OCI-LY1 (cell line): ENCODE measurements around the gene TACSTD2.
"Not testable (repeated sequence)": the region's sequence is repeated elsewhere in the genome, so short reads cannot be mapped to it uniquely, and the experiment has no call there.

Source experiments
- H2AFZ ChIP-seq: fragments of 200-600 bp; sonication (generic), shearing (Covaris generic); 2 replicates; pipeline ENCODE4 v1.6.0; 2014; ENCODE audit warnings: antibody characterized with exemption, mild to moderate bottlenecking, low read length
- H3F3A ChIP-seq: fragments of 200-600 bp; sonication (generic), shearing (Covaris generic); 2 replicates; pipeline ENCODE4 v1.6.0; 2014; ENCODE audit warnings: mild to moderate bottlenecking, antibody characterized with exemption, low read length, moderate library complexity; ENCODE audit not compliant: insufficient read depth
- H3K27ac ChIP-seq: fragments of 200-600 bp; sonication (generic); 2 replicates; pipeline ENCODE4 v1.5.1; 2014; ENCODE audit warnings: low read length, mixed run types, mild to moderate bottlenecking, low read depth; ENCODE audit not compliant: poor library complexity, severe bottlenecking
- H3K27me3 ChIP-seq: fragments of 200-600 bp; sonication (generic); 2 replicates; pipeline ENCODE4 v1.6.0; 2014; ENCODE audit warnings: antibody characterized with exemption, mild to moderate bottlenecking, low read length, moderate library complexity; ENCODE audit not compliant: insufficient read depth
- H3K36me3 ChIP-seq: fragments of 200-600 bp; sonication (generic); 2 replicates; pipeline ENCODE4 v1.6.1; 2014; ENCODE audit warnings: mild to moderate bottlenecking, antibody characterized with exemption, low read length, moderate library complexity, mixed read lengths; ENCODE audit not compliant: insufficient read depth
- H3K4me1 ChIP-seq: fragments of 200-600 bp; sonication (generic); 2 replicates; pipeline ENCODE4 v1.5.1; 2014; ENCODE audit warnings: mild to moderate bottlenecking, low read length, moderate library complexity; ENCODE audit not compliant: insufficient read depth, severe bottlenecking
- H3K4me2 ChIP-seq: fragments of 200-600 bp; sonication (generic), shearing (Covaris generic); 2 replicates; pipeline ENCODE4 v1.6.1; 2014; ENCODE audit warnings: low read length
- H3K4me3 ChIP-seq: fragments of 200-600 bp; sonication (generic); 2 replicates; pipeline ENCODE4 v1.5.1; 2014; ENCODE audit warnings: low read length, low read depth, mild to moderate bottlenecking, mixed read lengths; ENCODE audit not compliant: poor library complexity, severe bottlenecking
- H3K79me2 ChIP-seq: fragments of 200-600 bp; shearing (Covaris generic); 2 replicates; pipeline ENCODE4 v1.6.1; 2016; ENCODE audit warnings: mixed run types, low read length, mixed read lengths; ENCODE audit not compliant: insufficient read depth
- H3K9ac ChIP-seq: fragments of 200-600 bp; sonication (generic), shearing (Covaris generic); 2 replicates; pipeline ENCODE4 v1.6.1; 2014; ENCODE audit warnings: mild to moderate bottlenecking, low read length, mixed read lengths
- H3K9me2 ChIP-seq: fragments of 200-600 bp; sonication (generic), shearing (Covaris generic); 2 replicates; pipeline ENCODE4 v1.6.1; 2014; ENCODE audit warnings: low read depth, mild to moderate bottlenecking, low read length, mixed read lengths
- H3K9me3 ChIP-seq: fragments of 200-600 bp; shearing (Covaris generic); 2 replicates; pipeline ENCODE4 v1.6.1; 2014; ENCODE audit warnings: low read length, mixed read lengths
- H4K20me1 ChIP-seq: fragments of 200-600 bp; sonication (generic), shearing (Covaris generic); 2 replicates; pipeline ENCODE4 v1.6.0; 2016; ENCODE audit warnings: mild to moderate bottlenecking, low read length; ENCODE audit not compliant: insufficient read depth
- EZH2 ChIP-seq: fragments of 200-600 bp; sonication (generic), shearing (Covaris generic); IDR thresholded peaks from 2 replicates; pipeline ENCODE4 v1.8.0; 2017; ENCODE audit warnings: borderline replicate concordance, mixed run types, mild to moderate bottlenecking, antibody characterized with exemption, low read length, moderate library complexity, mixed read lengths
- TF ChIP-seq, protein P1 (sequence below): fragments of 200-600 bp; sonication (generic), shearing (Covaris generic); IDR thresholded peaks from 2 replicates; pipeline ENCODE4 v1.5.1; 2017; ENCODE audit warnings: mild to moderate bottlenecking, antibody characterized with exemption, low read length, moderate library complexity, mixed read lengths

TACSTD2 gene

DNA sequence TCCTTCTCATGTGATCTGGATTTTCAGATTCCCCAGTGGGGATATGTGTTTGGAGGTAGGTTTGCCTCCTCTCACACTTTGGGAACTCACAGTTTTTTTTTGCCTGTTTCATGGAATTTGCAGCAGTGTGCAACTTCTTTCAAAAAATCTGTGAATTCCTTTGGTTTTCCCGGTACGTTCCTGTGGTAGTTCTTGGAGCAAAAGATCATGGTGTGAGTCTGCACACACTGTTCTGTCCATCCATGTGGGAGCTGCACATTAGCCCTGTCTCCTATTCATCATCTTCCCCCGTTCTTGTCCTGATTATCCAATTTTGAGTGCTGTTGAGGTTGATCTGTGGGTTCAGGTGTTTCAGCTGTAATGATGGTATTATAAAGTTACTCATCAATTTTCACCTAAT, 30.3 kb upstream of the TACSTD2 start:
- no peak overlapping the region for H3K4me2 ChIP-seq
- H3K9me3 ChIP-seq, result no peaks in the 10 kb centered on the region
- H4K20me1 ChIP-seq, result no peaks in the 10 kb centered on the region
- no peak overlapping the region for H3K27ac ChIP-seq
- no peaks in the 10 kb centered on the region for H3K4me1 ChIP-seq
- H3K4me3 ChIP-seq, result no peak overlapping the region
- H3K9me2 ChIP-seq, result no peaks in the 10 kb centered on the region
- no peaks in the 10 kb centered on the region for H3K79me2 ChIP-seq
- TF ChIP-seq, protein P1, sequence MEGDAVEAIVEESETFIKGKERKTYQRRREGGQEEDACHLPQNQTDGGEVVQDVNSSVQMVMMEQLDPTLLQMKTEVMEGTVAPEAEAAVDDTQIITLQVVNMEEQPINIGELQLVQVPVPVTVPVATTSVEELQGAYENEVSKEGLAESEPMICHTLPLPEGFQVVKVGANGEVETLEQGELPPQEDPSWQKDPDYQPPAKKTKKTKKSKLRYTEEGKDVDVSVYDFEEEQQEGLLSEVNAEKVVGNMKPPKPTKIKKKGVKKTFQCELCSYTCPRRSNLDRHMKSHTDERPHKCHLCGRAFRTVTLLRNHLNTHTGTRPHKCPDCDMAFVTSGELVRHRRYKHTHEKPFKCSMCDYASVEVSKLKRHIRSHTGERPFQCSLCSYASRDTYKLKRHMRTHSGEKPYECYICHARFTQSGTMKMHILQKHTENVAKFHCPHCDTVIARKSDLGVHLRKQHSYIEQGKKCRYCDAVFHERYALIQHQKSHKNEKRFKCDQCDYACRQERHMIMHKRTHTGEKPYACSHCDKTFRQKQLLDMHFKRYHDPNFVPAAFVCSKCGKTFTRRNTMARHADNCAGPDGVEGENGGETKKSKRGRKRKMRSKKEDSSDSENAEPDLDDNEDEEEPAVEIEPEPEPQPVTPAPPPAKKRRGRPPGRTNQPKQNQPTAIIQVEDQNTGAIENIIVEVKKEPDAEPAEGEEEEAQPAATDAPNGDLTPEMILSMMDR, result no peak
- no peak for TF ChIP-seq EZH2
- no peaks in the 10 kb centered on the region for H3K36me3 ChIP-seq
- no peak overlapping the region for H3K9ac ChIP-seq
- H3F3A ChIP-seq, result no peaks in the 10 kb centered on the region
- no peaks in the 10 kb centered on the region for H3K27me3 ChIP-seq
- no peak overlapping the region for H2AFZ ChIP-seq

DNA sequence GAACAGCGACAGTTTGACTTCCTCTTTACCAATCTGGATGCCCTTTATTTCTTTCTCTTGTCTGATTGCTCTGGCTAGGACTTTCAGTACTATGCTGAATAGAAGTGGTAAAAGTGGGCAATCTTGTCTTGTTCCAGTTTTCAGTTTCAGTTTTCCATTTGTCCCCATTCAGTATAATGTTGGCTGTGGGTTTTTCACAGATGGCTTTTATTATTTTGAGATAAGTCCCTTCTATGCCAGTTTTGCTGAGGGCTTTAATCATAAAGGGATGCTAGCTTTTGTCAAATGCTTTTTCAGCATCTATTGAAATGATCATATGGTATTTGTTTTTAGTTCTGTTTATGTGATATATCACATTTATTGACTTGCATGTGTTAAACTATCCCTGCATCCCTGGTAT, 24.9 kb upstream of the TACSTD2 start:
- H3K4me2 ChIP-seq, H3F3A ChIP-seq, H3K27ac ChIP-seq, H2AFZ ChIP-seq, H3K4me3 ChIP-seq, H3K9me3 ChIP-seq, H3K36me3 ChIP-seq, H3K9me2 ChIP-seq, H4K20me1 ChIP-seq, H3K79me2 ChIP-seq, H3K27me3 ChIP-seq, H3K4me1 ChIP-seq, H3K9ac ChIP-seq: not testable (repeated sequence)

DNA sequence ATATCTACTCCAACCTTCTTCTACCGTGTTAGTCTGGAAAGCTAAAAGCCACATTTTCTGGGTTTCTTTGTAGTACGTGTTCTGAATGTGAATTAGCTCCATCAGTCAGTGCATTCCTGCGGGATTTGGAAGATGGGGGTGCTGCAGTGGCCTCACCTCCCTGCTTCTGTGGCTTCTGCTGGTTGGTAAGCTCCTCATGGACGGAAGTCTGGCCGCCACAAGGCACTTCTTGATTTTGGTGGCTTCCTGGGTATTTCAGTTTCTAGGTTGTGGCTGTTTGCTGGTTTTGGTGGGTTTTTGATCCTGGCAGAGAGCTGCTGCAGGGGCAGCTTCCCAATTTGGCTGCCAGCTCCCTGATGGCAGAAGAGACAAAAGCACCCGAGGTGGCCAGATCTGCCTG, 20.9 kb upstream of the TACSTD2 start:
- H3K9me3 ChIP-seq, result no peaks in the 10 kb centered on the region
- no peaks in the 10 kb centered on the region for H3K4me1 ChIP-seq
- H3K9ac ChIP-seq, result no peak overlapping the region
- H3F3A ChIP-seq, result no peaks in the 10 kb centered on the region
- no peaks in the 10 kb centered on the region for H3K9me2 ChIP-seq
- H3K4me2 ChIP-seq, result no peak overlapping the region
- H2AFZ ChIP-seq, result no peak overlapping the region
- H3K79me2 ChIP-seq, result no peaks in the 10 kb centered on the region
- H3K27ac ChIP-seq, result no peak overlapping the region
- H3K36me3 ChIP-seq, result no peaks in the 10 kb centered on the region
- H3K4me3 ChIP-seq, result no peak overlapping the region
- TF ChIP-seq EZH2, result no peak
- TF ChIP-seq, protein P1, result no peak
- H4K20me1 ChIP-seq, result no peaks in the 10 kb centered on the region
- 0 out of 2 replicates have a peak, but pooled peaks cover 5% of the 10 kb centered on the region for H3K27me3 ChIP-seq

DNA sequence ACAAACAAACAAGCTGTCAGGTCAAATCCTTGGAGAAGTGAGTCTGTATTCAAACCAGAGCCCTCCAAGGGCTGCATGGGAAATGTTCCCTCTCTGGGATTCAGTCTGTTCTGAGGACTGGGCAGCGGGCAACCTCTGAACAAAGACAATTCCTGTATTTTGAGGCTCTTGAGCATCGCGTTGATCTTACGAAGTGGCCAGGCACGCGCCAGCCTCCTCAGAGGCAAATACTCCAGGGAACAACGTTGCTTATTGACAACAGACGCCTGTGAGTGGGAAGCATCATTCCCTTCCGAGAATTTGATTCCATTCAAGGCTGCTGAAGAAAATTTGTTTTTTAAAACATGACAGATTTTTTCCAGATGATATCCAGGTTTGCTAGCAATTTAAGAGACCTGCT, 20.0 kb upstream of the TACSTD2 start:
- Histone ChIP-seq H2AFZ (no peak overlapping the region), H3K27me3 (0 out of 2 replicates have a peak, but pooled peaks cover 5% of the 10 kb centered on the region), H3K27ac (no peak overlapping the region), H4K20me1 (no peaks in the 10 kb centered on the region), H3K4me3 (no peak overlapping the region), H3K4me2 (no peak overlapping the region), H3K9me2 (no peaks in the 10 kb centered on the region), H3K79me2 (no peaks in the 10 kb centered on the region), H3K9me3 (no peaks in the 10 kb centered on the region), H3K9ac (no peak overlapping the region), H3F3A (no peaks in the 10 kb centered on the region), H3K4me1 (no peaks in the 10 kb centered on the region), H3K36me3 (no peaks in the 10 kb centered on the region)
- TF ChIP-seq EZH2, result no peak
- TF ChIP-seq, protein P1, result no peak
